HepG2 (cell line): Measurements from ENCODE around the gene SHANK3. TPM values are rescaled to one million over a fixed set of nuclear protein-coding genes. Genes with fewer than 3 reads are reported as not detected.

Experiments
- ATAC-seq: fragments of 200-7000 bp; cut with Tn5 transposase; 3 replicates; pipeline ENCODE4 v1.9.1; 2020; ENCODE audit warnings: mild to moderate bottlenecking, moderate library complexity
- BruUV-seq: library from RNA; stranded (reverse); fragments of 400-500 nt; replicated peaks from 2 replicates; lab custom pipeline; 2021; lab: Mats Ljungman, UMichigan
- CTCF ChIA-PET: fragments of 300-600 bp; formaldehyde crosslinking; extraction: SDS; loops from one replicate; lab custom pipeline; 2021; ENCODE audit warnings: low total read pairs, inconsistent platforms, low intra/inter-chr PET ratio; lab: Yijun Ruan, JAX
- POLR2A ChIA-PET: fragments of 350-600 bp; sonication (Branson Sonifier 250); formaldehyde crosslinking; loops from one replicate; lab custom pipeline; 2020; ENCODE audit warnings: antibody characterized with exemption, inconsistent platforms; lab: Yijun Ruan, JAX
- DNase-seq: peaks from one replicate; pipeline ENCODE4 v3.0.0-alpha.2; 2015; ENCODE audit warnings: low spot score
- FAIRE-seq: peaks from 3 replicates; lab custom pipeline; 2011; peaks lifted over from hg19 to GRCh38; lab: Jason Lieb, UNC
- H2AFZ ChIP-seq: one replicate; pipeline ENCODE4 v1.6.1; 2011; ENCODE audit warnings: low read length, inconsistent platforms
- H3K27ac ChIP-seq: fragments of 300-600 bp; 3 replicates; pipeline ENCODE4 v1.8.0; 2011; ENCODE audit warnings: mixed run types, mild to moderate bottlenecking, mixed read lengths, low read length, inconsistent platforms; ENCODE audit not compliant: insufficient read depth; ENCODE audit errors: extremely low read length
- H3K27me3 ChIP-seq, 2 experiments: fragments of 200-600 bp in 1 of 2; 2 replicates in 1 of 2; 3 replicates in 1 of 2; pipeline versions ENCODE4 v1.6.0 to v1.8.0; 2011; ENCODE audit warnings: low read length in 2 of 2, mild to moderate bottlenecking in 2 of 2, moderate library complexity in 2 of 2, inconsistent platforms in 1 of 2; ENCODE audit not compliant: insufficient read depth in 2 of 2, control insufficient read depth in 1 of 2
- H3K36me3 ChIP-seq, 2 experiments: fragments of 200-600 bp in 1 of 2; replicated peaks in 1 of 2; 2 replicates in 1 of 2; 3 replicates in 1 of 2; pipeline versions ENCODE4 v1.5.1 to v1.8.0; 2011; ENCODE audit warnings: low read length in 2 of 2, inconsistent platforms in 1 of 2; ENCODE audit not compliant: insufficient read depth in 2 of 2, control insufficient read depth in 1 of 2
- H3K4me1 ChIP-seq: 2 replicates; pipeline ENCODE4 v1.5.1; 2012; ENCODE audit warnings: low read length, inconsistent platforms; ENCODE audit not compliant: insufficient read depth
- H3K4me2 ChIP-seq: 2 replicates; pipeline ENCODE4 v1.6.0; 2011; ENCODE audit warnings: low read depth, low read length, inconsistent platforms
- H3K4me3 ChIP-seq, 3 experiments: fragments of 200-600 bp in 1 of 3; sonication (generic), shearing (Covaris generic) in 1 of 3; replicated peaks in 1 of 3; 2 replicates each; pipeline ENCODE4 v1.5.1; 2011 to 2016; ENCODE audit warnings: low read length in 3 of 3, inconsistent platforms in 2 of 3, low read depth in 2 of 3, mild to moderate bottlenecking in 2 of 3, control low read depth in 1 of 3, mixed read lengths in 1 of 3; ENCODE audit not compliant: insufficient read depth in 1 of 3
- H3K79me2 ChIP-seq: one replicate; pipeline ENCODE4 v1.6.1; 2011; ENCODE audit warnings: low read length, inconsistent platforms; ENCODE audit not compliant: insufficient read depth
- H3K9ac ChIP-seq: 2 replicates; pipeline ENCODE4 v1.6.0; 2011; ENCODE audit warnings: mild to moderate bottlenecking, low read depth, low read length, inconsistent platforms; ENCODE audit not compliant: insufficient read depth
- H3K9me3 ChIP-seq: 2 replicates; pipeline ENCODE4 v1.5.1; 2012; ENCODE audit warnings: mild to moderate bottlenecking, low read length
- H4K20me1 ChIP-seq: 2 replicates; pipeline ENCODE4 v1.6.0; 2011; ENCODE audit warnings: inconsistent platforms, mild to moderate bottlenecking, low read length, moderate library complexity; ENCODE audit not compliant: insufficient read depth
- ATF3 ChIP-seq: sonication (generic); formaldehyde crosslinking; IDR thresholded peaks from 2 replicates; pipeline ENCODE4 v1.4.0; 2020; ENCODE audit warnings: missing genetic modification reagents
- NBN ChIP-seq: fragments of 450-650 bp; conservative IDR thresholded peaks from 2 replicates; pipeline ENCODE4 v1.6.1; 2017
- NCOR1 ChIP-seq: fragments of 200-600 bp; sonication (generic); IDR thresholded peaks from 2 replicates; pipeline ENCODE4 v1.7.0; 2017; ENCODE audit warnings: antibody characterized with exemption, low read length, borderline replicate concordance
- PPARG ChIP-seq: conservative IDR thresholded peaks from 2 replicates; pipeline ENCODE4 v1.6.1; 2016; ENCODE audit warnings: missing biosample characterization, missing genetic modification reagents
- RXRA ChIP-seq: sonication (generic); formaldehyde crosslinking; IDR thresholded peaks from 2 replicates; pipeline ENCODE4 v1.5.1; 2020; ENCODE audit warnings: missing genetic modification reagents
- RXRB ChIP-seq: IDR thresholded peaks from 2 replicates; pipeline ENCODE4 v1.6.1; 2016; ENCODE audit warnings: borderline replicate concordance, missing genetic modification reagents, missing compliant biosample characterization
- ZFP36 ChIP-seq: fragments of 150-350 bp; IDR thresholded peaks from 2 replicates; pipeline ENCODE4 v1.6.1; 2018; ENCODE audit warnings: borderline replicate concordance, low read length, low read depth; ENCODE audit not compliant: partially characterized antibody
- ZNF354B ChIP-seq: sonication (generic); formaldehyde crosslinking; IDR thresholded peaks from 2 replicates; pipeline ENCODE4 v1.8.0; 2022; ENCODE audit warnings: mild to moderate bottlenecking, missing genetic modification reagents
- ZNF432 ChIP-seq: sonication (generic); formaldehyde crosslinking; IDR thresholded peaks from 2 replicates; pipeline ENCODE4 v1.5.0; 2020; ENCODE audit warnings: missing genetic modification reagents, mild to moderate bottlenecking, borderline replicate concordance
- ZNF773 ChIP-seq: sonication (generic); formaldehyde crosslinking; IDR thresholded peaks from 2 replicates; pipeline ENCODE4 v1.4.0; 2020; ENCODE audit warnings: missing genetic modification reagents, borderline replicate concordance
- WGBS: methylation state at CpG from one replicate; pipeline ENCODE4 v1.1.6; 2017; ENCODE audit warnings: low lambda C conversion rate; 5-methylcytosine and 5-hydroxymethylcytosine counted together
- in situ Hi-C: cut with HindIII; loops from 2 replicates; pipeline ENCODE4 v1.10.0; 2017; ENCODE audit warnings: low pct_unique_long_range_greater_than_20kb; ENCODE audit not compliant: extremely low pct_ligation_motif_present
- intact Hi-C: fragments of 100-400 bp; cut with micrococcal nuclease; formaldehyde crosslinking; loops from one replicate; pipeline ENCODE4 v1.10.0; 2022; ENCODE audit not compliant: unreplicated experiment
- polyA plus RNA-seq, 8 experiments: library from polyadenylated mRNA; depleted of rRNA in 3 of 8; stranded (reverse) in 7 of 8; unstranded in 1 of 8; fragments of >200 nt; fragmentation: Illumina TruSeq in 4 of 8; extraction: Trizol in 4 of 8; gene quantifications; 2 replicates each; pipeline versions ENCODE4 v1.2.1 to v1.2.3, GENCODE V29; 2011 to 2016; ENCODE audit warnings: low read depth in 4 of 8, missing spikeins in 1 of 8, mixed read lengths in 1 of 8; ENCODE audit not compliant: insufficient read depth in 1 of 8
- total RNA-seq, 5 experiments: library from RNA; depleted of rRNA; stranded (reverse); fragments of >200 nt; fragmentation: Illumina TruSeq; extraction: Trizol; gene quantifications; 2 replicates each; pipeline ENCODE4 v1.2.3, GENCODE V29; 2016; ENCODE audit warnings: low read depth in 1 of 5

SHANK3 gene
- total and polyA plus RNA-seq, 2 of the 13 experiments (the other 11 are each of a cell fraction or from before 2014, with no cell fraction given): 2.9 to 4.6 TPM

GRCh38 chr22:50624347-50625130 is 48.1 kb upstream of the SHANK3 start:
- FAIRE-seq: no peak
- Histone ChIP-seq H3K4me1 (peaks cover 73% of the 10 kb centered on the region), H3K4me3 (no peak overlapping the region), H2AFZ (no peak overlapping the region), H3K4me2 (no peak overlapping the region), H3K79me2 (peaks cover 4% of the 10 kb centered on the region), H3K27me3 (no peaks in the 10 kb centered on the region; a peak in 1 of 5 replicates), H3K36me3 (no peaks in the 10 kb centered on the region), H4K20me1 (no peaks in the 10 kb centered on the region), H3K9me3 (no peaks in the 10 kb centered on the region), H3K27ac (no peak overlapping the region), H3K9ac (no peak overlapping the region)
- in situ Hi-C loops (loop anchor here (5.0 kb wide), 1 partner anchor 73 kb away; no protein-coding TSS in a partner anchor), intact Hi-C loops (no loop called here)
- CTCF ChIA-PET: no interaction called here
- WGBS: 87% methylated on average over 12 of the region's 16 CpGs
- no peak for ATAC-seq
- TF ChIP-seq RXRB: no peak
- TF ChIP-seq RXRA (CRISPR knock-in tag): no peak
- TF ChIP-seq ZNF354B: no peak
- no peak for TF ChIP-seq ZFP36
- TF ChIP-seq ATF3 (CRISPR knock-in tag): no peak
- TF ChIP-seq NBN: no peak
- TF ChIP-seq PPARG (CRISPR knock-in tag): no peak
- no peak for TF ChIP-seq ZNF773 (CRISPR knock-in tag)
- no peak for TF ChIP-seq ZNF432 (CRISPR knock-in tag)
- no peak for TF ChIP-seq NCOR1
- POLR2A ChIA-PET: interaction anchor here (2.4 kb wide), 1 partner anchor 75 kb away, joined by 13 read pairs; no protein-coding TSS in a partner anchor
- no peak for DNase-seq
- BruUV-seq: no TSS peak
